GM23338 (cell line): Measurements from ENCODE around the gene DDX31. TPM values are rescaled to one million over a fixed set of nuclear protein-coding genes. Genes with fewer than 3 reads are reported as not detected.
"Not testable (repeated sequence)": the region's sequence is repeated elsewhere in the genome, so short reads cannot be mapped to it uniquely, and the experiment has no call there.

Experiments
- ATAC-seq: fragments of 200-7000 bp; cut with Tn5 transposase; 3 replicates; pipeline ENCODE4 v1.9.1; 2020
- DNase-seq: peaks from one replicate; pipeline ENCODE4 v3.0.0-alpha.2; 2015; ENCODE audit warnings: low spot score
- H2AFZ ChIP-seq: fragments of 200-600 bp; sonication (generic); 2 replicates; pipeline ENCODE4 v1.8.0; 2016; ENCODE audit warnings: antibody characterized with exemption, mild to moderate bottlenecking, moderate library complexity
- H3F3A ChIP-seq: fragments of 200-600 bp; sonication (generic); replicated peaks from 2 replicates; pipeline ENCODE4 v1.8.0; 2017; ENCODE audit warnings: antibody characterized with exemption, mixed run types, low read depth
- H3K27ac ChIP-seq: fragments of 200-600 bp; sonication (generic); 2 replicates; pipeline ENCODE4 v1.6.1; 2016; ENCODE audit warnings: low read depth
- H3K27me3 ChIP-seq: fragments of 200-600 bp; sonication (generic); 2 replicates; pipeline ENCODE4 v1.8.0; 2016; ENCODE audit warnings: mild to moderate bottlenecking, mixed run types, moderate library complexity; ENCODE audit not compliant: insufficient read depth
- H3K36me3 ChIP-seq: fragments of 200-600 bp; sonication (generic); 2 replicates; pipeline ENCODE4 v1.8.0; 2016; ENCODE audit warnings: mild to moderate bottlenecking; ENCODE audit not compliant: insufficient read depth
- H3K4me1 ChIP-seq: fragments of 200-600 bp; sonication (generic); 2 replicates; pipeline ENCODE4 v1.8.0; 2016; ENCODE audit warnings: mild to moderate bottlenecking, moderate library complexity; ENCODE audit not compliant: insufficient read depth
- H3K4me2 ChIP-seq: fragments of 200-600 bp; sonication (generic); 2 replicates; pipeline ENCODE4 v1.7.1; 2017; ENCODE audit warnings: mixed run types
- H3K4me3 ChIP-seq: fragments of 200-600 bp; sonication (generic); 2 replicates; pipeline ENCODE4 v1.6.1; 2016; ENCODE audit warnings: mixed run types
- H3K79me2 ChIP-seq: fragments of 200-600 bp; sonication (generic); replicated peaks from 2 replicates; pipeline ENCODE4 v1.8.0; 2017; ENCODE audit warnings: mild to moderate bottlenecking; ENCODE audit not compliant: insufficient read depth
- H3K9me2 ChIP-seq: fragments of 200-600 bp; sonication (generic); 2 replicates; pipeline ENCODE4 v1.8.0; 2017; ENCODE audit not compliant: insufficient read depth
- H4K20me1 ChIP-seq: fragments of 200-600 bp; sonication (generic); replicated peaks from 2 replicates; pipeline ENCODE4 v1.8.0; 2017; ENCODE audit warnings: mild to moderate bottlenecking; ENCODE audit not compliant: insufficient read depth
- H3K27ac Mint-ChIP-seq: 2 replicates; pipeline ENCODE4 v1.8.0; 2020; ENCODE audit warnings: inconsistent platforms, mild to moderate bottlenecking, moderate library complexity, mixed read lengths
- H3K27me3 Mint-ChIP-seq: 3 replicates; pipeline ENCODE4 v1.8.0; 2022; ENCODE audit warnings: low read depth, mild to moderate bottlenecking, moderate library complexity, mixed read lengths, inconsistent platforms; ENCODE audit not compliant: insufficient read depth, poor library complexity
- H3K36me3 Mint-ChIP-seq: 3 replicates; pipeline ENCODE4 v1.8.0; 2021; ENCODE audit warnings: low read depth, mild to moderate bottlenecking, inconsistent platforms, moderate library complexity, mixed read lengths
- H3K4me1 Mint-ChIP-seq: 3 replicates; pipeline ENCODE4 v1.8.0; 2020; ENCODE audit warnings: mild to moderate bottlenecking, inconsistent platforms, mixed read lengths
- H3K4me3 Mint-ChIP-seq: 3 replicates; pipeline ENCODE4 v1.8.0; 2021; ENCODE audit warnings: moderate library complexity, mild to moderate bottlenecking, inconsistent platforms, mixed read lengths
- H3K9me3 Mint-ChIP-seq: 3 replicates; pipeline ENCODE4 v1.8.0; 2020; ENCODE audit warnings: moderate library complexity, mild to moderate bottlenecking, inconsistent platforms, mixed read lengths
- CREB1 ChIP-seq: fragments of 250-450 bp; sonication (Bioruptor Pico); IDR thresholded peaks from 2 replicates; pipeline ENCODE4 v1.5.0; 2020; ENCODE audit warnings: low read depth, mild to moderate bottlenecking, moderate library complexity
- CTCF ChIP-seq, 2 experiments: fragments of 200-600 bp in 1 of 2; sonication (generic) in 1 of 2; conservative IDR thresholded peaks; 2 replicates each; pipeline versions ENCODE4 v1.5.1 to v1.6.1; 2016 to 2017; ENCODE audit warnings: antibody characterized with exemption in 2 of 2, low read depth in 2 of 2, mild to moderate bottlenecking in 2 of 2, moderate library complexity in 1 of 2
- ETS1 ChIP-seq: IDR thresholded peaks from 2 replicates; pipeline ENCODE4 v1.6.1; 2016; ENCODE audit warnings: antibody characterized with exemption
- JUNB ChIP-seq: IDR thresholded peaks from one replicate; pipeline ENCODE4 v1.6.1; 2016; ENCODE audit warnings: antibody characterized with exemption; ENCODE audit not compliant: unreplicated experiment
- NANOG ChIP-seq: IDR thresholded peaks from 2 replicates; pipeline ENCODE4 v1.6.1; 2016; ENCODE audit warnings: antibody characterized with exemption, borderline replicate concordance
- POLR2AphosphoS5 ChIP-seq: IDR thresholded peaks from 2 replicates; pipeline ENCODE4 v1.6.1; 2016; ENCODE audit warnings: antibody characterized with exemption, low read depth
- REST ChIP-seq: IDR thresholded peaks from one replicate; pipeline ENCODE4 v1.6.1; 2018; ENCODE audit warnings: antibody characterized with exemption; ENCODE audit not compliant: unreplicated experiment
- STAT1 ChIP-seq: IDR thresholded peaks from one replicate; pipeline ENCODE4 v1.6.1; 2016; ENCODE audit warnings: antibody characterized with exemption; ENCODE audit not compliant: unreplicated experiment
- ZNF114 ChIP-seq: fragments of 250-450 bp; sonication (Bioruptor Pico); IDR thresholded peaks from 2 replicates; pipeline ENCODE4 v1.5.0; 2020; ENCODE audit warnings: mild to moderate bottlenecking, moderate library complexity
- long read RNA-seq: library from polyadenylated mRNA; unstranded; transcript quantifications from one replicate; pipeline ENCODE4 v2.0.0, GENCODE V29; 2020; ENCODE audit not compliant: unreplicated experiment
- polyA plus RNA-seq: library from polyadenylated mRNA; unstranded; fragments of >200 nt; fragmentation: Nextera tagmentation; extraction: Ambion mirVana; gene quantifications from 2 replicates; pipeline ENCODE4 v1.2.1, GENCODE V29; 2016
- total RNA-seq: library from RNA; depleted of rRNA; stranded (reverse); fragments of >200 nt; shearing (Covaris generic); gene quantifications from 2 replicates; pipeline ENCODE4 v1.2.3, GENCODE V29; 2014; rRNA removed

The DDX31 gene
- total RNA-seq (21.6 and 23.5 TPM in 2 replicates), polyA plus RNA-seq (11.6 and 14.8 TPM in 2 replicates)
- long read RNA-seq, partial matches to known transcripts = 1 of 8 reads
- long read RNA-seq, other reads (novel, unspliced or antisense) = 3 of 8 reads

GRCh38 chr9:132669698-132670456, at the start of gene DDX31:
TSS of gene DDX31 (minus strand) at chr9:132669983. CDS start at chr9:132669934, 49 bp downstream.
- H3K4me1 ChIP-seq = peaks cover 55% of the 10 kb centered on the region
- H3K36me3 Mint-ChIP-seq = peaks cover 34% of the 10 kb centered on the region
- peak within 1 kb of the TSS; percentile 59 for H3K4me3 ChIP-seq
- H4K20me1 ChIP-seq = peaks cover 40% of the 10 kb centered on the region
- ATAC-seq (peak; percentile 61), DNase-seq (peak; percentile 89)
- peak within 1 kb of the TSS; percentile 93 for H3K4me3 Mint-ChIP-seq
- no peak for TF ChIP-seq ZNF114 (CRISPR knock-in tag)
- TF ChIP-seq CTCF (conservative IDR thresholded peaks at IDR 0.05; ENCODE audit: low read depth in 2 of 2) = peak in 1 of 2 experiments; percentile 8; a peak in 1 of 4 replicates
- no peak for TF ChIP-seq CREB1 (CRISPR knock-in tag)
- TF ChIP-seq REST = no peak
- TF ChIP-seq ETS1 = peak; percentile 49; the same call in 1 of the 2 replicates
- TF ChIP-seq NANOG = no peak
- TF ChIP-seq JUNB = no peak
- TF ChIP-seq STAT1 = no peak
- peak; percentile 43; the same call in 1 of the 2 replicates for TF ChIP-seq POLR2AphosphoS5
- H2AFZ ChIP-seq = peak within 1 kb of the TSS; percentile 83
- H3K27me3 ChIP-seq = no peaks in the 10 kb centered on the region
- H3K9me3 Mint-ChIP-seq = peaks cover 6% of the 10 kb centered on the region; the same call in 1 of the 3 replicates
- H3K4me2 ChIP-seq = peak within 1 kb of the TSS; percentile 80
- H3K27me3 Mint-ChIP-seq = peaks cover 20% of the 10 kb centered on the region
- no peaks in the 10 kb centered on the region for H3K36me3 ChIP-seq
- H3K4me1 Mint-ChIP-seq = peaks cover 45% of the 10 kb centered on the region
- H3F3A ChIP-seq = peaks cover 7% of the 10 kb centered on the region
- H3K27ac Mint-ChIP-seq = peak within 1 kb of the TSS; percentile 92
- H3K9me2 ChIP-seq = no peaks in the 10 kb centered on the region
- peaks cover 83% of the 10 kb centered on the region for H3K79me2 ChIP-seq
- H3K27ac ChIP-seq = peak within 1 kb of the TSS; percentile 96

- H3K9me2 ChIP-seq, H3K4me1 ChIP-seq, H3K36me3 Mint-ChIP-seq, H3K4me3 Mint-ChIP-seq, H3F3A ChIP-seq, H4K20me1 ChIP-seq, H3K4me2 ChIP-seq, H3K4me3 ChIP-seq, H3K27me3 ChIP-seq, H3K79me2 ChIP-seq, DNase-seq, H3K4me1 Mint-ChIP-seq, H3K27ac ChIP-seq, H3K27ac Mint-ChIP-seq, H3K9me3 Mint-ChIP-seq, H2AFZ ChIP-seq, ATAC-seq, H3K27me3 Mint-ChIP-seq, H3K36me3 ChIP-seq: not testable (repeated sequence)
Measured at GRCh38 chr9:132718381-132718928, 48.7 kb upstream of the DDX31 start.
